KBM-7 (cell line): ENCODE data around the gene ELL2.

Experiments used
- DNase-seq: peaks from one replicate; pipeline ENCODE4 v3.0.0-alpha.2; 2015
- in situ Hi-C: fragments of 300-500 bp; cut with MboI; formaldehyde crosslinking; loops from 2 replicates; pipeline ENCODE4 v1.14.3; 2020; ENCODE audit warnings: low sequenced_read_pairs, low pct_unique_long_range_greater_than_20kb, mixed read lengths

Gene ELL2

DNA sequence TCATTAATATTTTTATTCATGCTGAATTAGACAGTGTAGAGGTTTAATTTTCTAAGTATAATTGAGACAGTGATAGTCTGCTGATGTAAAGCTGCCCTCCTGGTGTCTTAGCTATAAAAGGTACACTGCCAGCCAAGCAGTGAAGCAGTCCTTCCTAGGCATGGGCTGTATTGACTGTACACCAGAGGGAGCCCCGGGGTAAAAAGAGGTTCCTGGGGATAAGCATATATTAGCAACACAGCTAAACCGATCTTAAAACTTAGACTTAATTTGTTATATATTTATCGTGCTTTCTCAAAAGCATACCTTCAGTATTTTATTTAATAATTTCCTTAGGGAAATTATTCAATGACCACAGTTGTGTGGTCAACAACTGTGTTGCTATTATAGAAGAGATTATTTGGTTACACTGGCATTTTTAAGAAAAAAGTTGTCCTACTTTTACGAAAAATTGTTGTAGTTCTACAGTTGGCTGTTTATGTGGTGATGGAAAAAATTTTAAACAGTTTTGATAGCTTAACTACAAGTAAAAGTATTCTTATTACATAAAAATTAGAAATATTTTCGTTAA is 68.8 kb downstream of the ELL2 start:
- in situ Hi-C loops = no loop called here
- DNase-seq = peak; percentile 31

DNA sequence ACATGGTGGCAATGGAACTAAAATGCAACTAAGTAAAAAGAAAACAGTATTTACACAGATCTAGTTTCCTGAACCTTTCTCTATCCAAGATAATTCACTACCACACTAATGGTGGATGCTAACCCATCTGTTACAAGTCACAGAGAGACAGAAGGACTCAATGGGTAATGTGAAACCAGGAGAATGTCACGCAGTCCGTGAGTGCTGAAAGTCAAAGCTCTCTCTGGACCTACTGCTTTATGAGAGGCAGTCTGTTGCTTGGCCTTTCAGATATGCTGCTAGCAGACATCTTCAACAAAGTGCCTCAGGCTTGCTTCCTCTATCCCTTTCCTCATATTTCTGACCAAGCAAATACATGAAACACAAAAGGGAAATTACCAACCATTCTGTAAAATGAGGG is 70.2 kb downstream of the ELL2 start:
- in situ Hi-C loops = no loop called here
- no peak for DNase-seq

GRCh38 chr5:95889076-95889475 is 72.6 kb downstream of the ELL2 start:
- in situ Hi-C loops = no loop called here
- no peak for DNase-seq

DNA sequence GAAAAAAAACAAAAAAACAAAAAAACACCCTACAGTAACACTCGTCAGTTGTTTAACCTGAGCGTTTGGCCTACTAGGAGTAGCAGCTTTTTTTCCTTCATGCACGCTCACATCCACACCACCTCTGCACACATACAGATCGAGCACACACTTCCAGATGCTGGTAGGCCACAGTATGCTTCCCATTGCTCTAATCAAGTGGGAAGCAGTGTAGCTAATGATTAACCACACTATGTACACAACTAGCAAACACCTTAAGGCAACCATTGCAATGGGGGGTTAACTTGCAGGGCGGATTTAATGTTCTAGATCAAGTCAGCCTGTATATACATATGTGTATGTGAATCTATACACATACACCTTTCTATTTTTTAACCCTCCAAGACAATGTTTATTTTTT is 73.7 kb downstream of the ELL2 start:
- DNase-seq = no peak
- in situ Hi-C loops = no loop called here

DNA sequence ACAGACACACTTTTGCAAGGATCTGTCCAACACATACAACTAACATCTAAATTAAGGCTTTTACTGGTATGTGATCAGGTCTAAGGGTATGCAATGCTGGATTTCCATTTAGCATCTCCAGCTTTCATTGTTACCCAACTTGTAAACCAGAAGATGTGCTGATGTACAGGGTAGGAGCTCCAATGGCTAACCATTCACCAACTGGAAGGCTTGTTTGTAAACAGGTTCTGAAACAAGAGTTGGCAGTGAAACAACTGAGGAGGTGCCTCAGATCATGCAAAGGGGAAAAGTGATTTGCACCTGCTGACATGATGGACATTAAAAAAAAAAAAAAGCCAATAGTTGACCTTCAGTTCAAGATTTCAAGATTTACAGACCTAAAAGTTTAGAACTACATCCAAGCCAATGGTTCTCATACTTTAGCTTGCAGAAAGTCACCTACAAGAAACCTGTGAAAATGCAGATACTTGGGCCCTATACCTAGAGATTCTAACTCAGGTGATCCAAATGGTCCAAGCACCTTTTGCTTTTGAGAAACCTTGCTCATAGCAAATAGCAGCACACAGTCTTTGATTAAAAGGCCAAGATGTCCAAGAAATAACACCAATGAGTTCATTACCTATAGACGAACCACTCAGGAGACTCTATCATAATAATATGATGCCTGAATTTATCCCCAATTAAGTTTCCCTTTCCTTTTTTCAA is 75.2 kb downstream of the ELL2 start:
- DNase-seq = no peak
- in situ Hi-C loops = no loop called here

GRCh38 chr5:95884511-95884910 is 77.1 kb downstream of the ELL2 start:
- DNase-seq = peak; percentile 43
- in situ Hi-C loops = no loop called here

DNA sequence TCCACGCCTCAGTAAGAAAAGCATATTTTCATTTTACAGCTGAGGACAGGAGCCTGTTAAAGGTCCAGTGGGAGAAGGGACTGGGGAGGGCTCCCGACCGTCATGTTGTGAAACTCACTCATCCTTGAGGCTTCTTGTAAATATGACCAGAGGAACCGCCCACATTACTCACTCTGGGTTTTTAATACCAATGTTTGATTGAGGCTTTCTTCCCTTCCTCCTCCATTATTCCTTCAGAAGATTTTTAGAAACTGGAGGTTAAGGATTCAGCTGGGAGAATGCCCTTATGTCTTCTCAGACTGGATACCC is 77.7 kb downstream of the ELL2 start:
- in situ Hi-C loops = no loop called here
- DNase-seq = no peak

GRCh38 chr5:95883185-95884016 is 78.2 kb downstream of the ELL2 start:
- DNase-seq = no peak
- in situ Hi-C loops = no loop called here

DNA sequence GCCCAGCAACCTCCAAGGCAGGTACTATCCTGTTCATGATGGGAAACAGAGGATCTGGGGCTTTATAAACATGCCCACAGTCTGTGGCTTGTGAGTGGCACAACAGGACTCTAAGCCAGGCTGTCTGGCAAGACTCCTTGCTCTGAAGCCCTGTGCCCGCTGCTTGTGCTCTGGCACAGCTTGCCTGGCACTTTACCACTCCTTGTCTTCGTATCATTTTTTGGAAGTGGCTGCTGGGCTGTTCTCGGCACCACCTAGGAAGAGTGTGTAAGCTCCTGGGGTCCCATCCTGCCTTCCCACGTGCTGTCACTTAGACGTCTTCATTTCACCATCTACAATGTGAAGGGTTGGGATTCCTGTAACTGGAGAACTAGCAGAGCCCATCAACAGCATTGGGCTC is 79.8 kb downstream of the ELL2 start:
- in situ Hi-C loops = no loop called here
- no peak for DNase-seq

GRCh38 chr5:95880081-95880926 is 81.3 kb downstream of the ELL2 start:
- in situ Hi-C loops = no loop called here
- DNase-seq = no peak

- in situ Hi-C loops = no loop called here
- no peak for DNase-seq
These were observed 82.0 kb downstream of the ELL2 start for GRCh38 chr5:95879661-95880060.

GRCh38 chr5:95878417-95879323 is 83.0 kb downstream of the ELL2 start:
- in situ Hi-C loops = no loop called here
- DNase-seq = no peak

DNA sequence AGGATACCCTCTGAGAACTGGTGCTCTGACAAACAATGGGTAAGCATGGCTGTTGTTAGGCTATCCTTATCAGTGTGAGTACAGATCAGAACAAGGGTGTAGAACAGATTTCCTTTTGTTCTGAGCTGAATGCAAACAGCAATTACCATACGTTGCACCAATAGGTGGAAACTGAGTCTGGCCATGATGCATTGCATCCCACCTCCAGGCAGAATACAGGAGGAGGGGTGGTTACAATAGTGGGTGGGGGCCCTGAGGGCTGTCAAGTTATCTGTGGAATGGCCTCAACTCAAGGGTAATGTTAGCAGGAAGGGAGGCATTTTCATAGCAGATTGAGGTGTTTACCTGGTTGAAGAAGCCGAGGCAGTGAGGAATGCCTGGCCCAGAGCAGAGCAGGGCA is 84.9 kb downstream of the ELL2 start:
- DNase-seq = no peak
- in situ Hi-C loops = no loop called here

- DNase-seq = no peak
These were observed 87.4 kb downstream of the ELL2 start for GRCh38 chr5:95874246-95874645.

GRCh38 chr5:95873351-95873750 is 88.3 kb downstream of the ELL2 start:
- DNase-seq = no peak
- in situ Hi-C loops = no loop called here

More at GRCh38 chr5:95874246-95874645, 87.4 kb downstream of the ELL2 start:
- in situ Hi-C loops = no loop called here

- no peak for DNase-seq
- in situ Hi-C loops = no loop called here
These were observed 89.0 kb downstream of the ELL2 start for GRCh38 chr5:95872346-95873268.

DNA sequence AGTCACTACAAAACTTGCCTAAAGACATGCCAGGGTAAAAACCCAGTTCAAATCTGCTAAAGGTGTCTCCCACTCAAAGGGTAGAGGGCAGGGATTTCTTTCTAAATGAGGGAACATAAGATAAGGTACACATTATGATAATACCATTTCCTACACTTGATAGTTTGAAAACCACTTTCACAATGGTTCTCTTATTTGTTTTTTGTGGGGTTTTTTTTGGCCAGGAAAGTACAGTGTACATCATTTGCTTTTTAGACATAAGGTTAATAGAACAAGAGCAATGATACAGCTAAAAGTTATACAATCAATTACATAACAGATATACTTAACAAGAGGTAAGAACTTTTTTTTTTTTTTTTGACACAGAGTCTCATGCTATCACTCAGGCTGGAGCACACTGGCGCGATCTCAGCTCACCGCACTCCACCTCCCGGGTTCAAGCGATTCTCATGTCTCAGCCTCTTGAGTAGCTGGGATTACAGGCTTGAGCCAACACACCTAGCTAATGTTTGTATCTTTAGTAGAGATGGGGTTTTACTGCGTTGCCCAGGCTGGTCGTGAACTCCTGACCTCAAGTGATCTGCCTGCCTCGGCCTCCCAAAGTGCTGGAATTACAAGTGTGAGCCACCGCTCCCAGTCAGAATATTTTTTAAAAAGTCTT is 90.4 kb downstream of the ELL2 start:
- in situ Hi-C loops = no loop called here
- DNase-seq = no peak
